HEK293 (cell line): ENCODE data around the gene TRIAP1.
"Not testable (repeated sequence)": the region's sequence is repeated elsewhere in the genome, so short reads cannot be mapped to it uniquely, and the experiment has no call there.

Experiments
- CTCF ChIA-PET: fragments of 350-600 bp; formaldehyde crosslinking; extraction: SDS; loops from one replicate; lab custom pipeline; 2021; ENCODE audit warnings: antibody characterized with exemption; lab: Yijun Ruan, JAX
- POLR2A ChIA-PET: fragments of 300-600 bp; formaldehyde crosslinking; extraction: SDS; loops from one replicate; lab custom pipeline; 2020; ENCODE audit warnings: antibody characterized with exemption, inconsistent platforms; lab: Yijun Ruan, JAX
- H3K27ac ChIP-seq: fragments of 200-500 bp; sonication (Bioruptor generic); 2 replicates; pipeline ENCODE4 v1.5.1; 2014; ENCODE audit warnings: low read depth, low read length, control low read depth, inconsistent platforms; ENCODE audit errors: extremely low read depth
- H3K36me3 ChIP-seq, 2 experiments: fragments of 200-500 bp in 1 of 2; sonication (Bioruptor generic) in 1 of 2; 1 replicate in 1 of 2; 2 replicates in 1 of 2; pipeline ENCODE4 v1.5.1; 2014 to 2017; ENCODE audit warnings: inconsistent platforms in 2 of 2, low read length in 2 of 2; ENCODE audit not compliant: control insufficient read depth in 2 of 2, insufficient read depth in 1 of 2
- H3K4me1 ChIP-seq: fragments of 200-500 bp; sonication (Bioruptor generic); 2 replicates; pipeline ENCODE4 v1.5.1; 2014; ENCODE audit warnings: mild to moderate bottlenecking, low read length, inconsistent platforms; ENCODE audit not compliant: control insufficient read depth, insufficient read depth
- H3K4me3 ChIP-seq: 2 replicates; pipeline ENCODE4 v1.5.1; 2011; ENCODE audit warnings: low read depth, mild to moderate bottlenecking, control low read depth, low read length, moderate library complexity
- H3K9me3 ChIP-seq: fragments of 200-500 bp; sonication (Bioruptor generic); 2 replicates; pipeline ENCODE4 v1.5.1; 2014; ENCODE audit warnings: low read depth, low read length, inconsistent platforms; ENCODE audit not compliant: control insufficient read depth, insufficient read depth
- BCL11A ChIP-seq: fragments of 450-650 bp; formaldehyde crosslinking; IDR thresholded peaks from 2 replicates; pipeline ENCODE4 v1.5.1; 2016; ENCODE audit warnings: low read depth, missing biosample characterization, missing genetic modification characterization
- IKZF3 ChIP-seq: fragments of 450-650 bp; IDR thresholded peaks from 2 replicates; pipeline ENCODE4 v1.5.0; 2018; ENCODE audit warnings: missing biosample characterization, mild to moderate bottlenecking, missing genetic modification characterization, moderate library complexity
- ZNF121 ChIP-seq: fragments of 450-650 bp; formaldehyde crosslinking; IDR thresholded peaks from 2 replicates; pipeline ENCODE4 v1.5.1; 2016; ENCODE audit warnings: missing biosample characterization, missing genetic modification characterization
- ZNF157 ChIP-seq: fragments of 450-650 bp; formaldehyde crosslinking; IDR thresholded peaks from 2 replicates; pipeline ENCODE4 v1.5.1; 2016; ENCODE audit warnings: missing biosample characterization, missing genetic modification characterization
- ZNF169 ChIP-seq: fragments of 450-650 bp; formaldehyde crosslinking; IDR thresholded peaks from 2 replicates; pipeline ENCODE4 v1.5.1; 2016; ENCODE audit warnings: missing biosample characterization, missing genetic modification characterization
- ZNF175 ChIP-seq: fragments of 450-650 bp; formaldehyde crosslinking; IDR thresholded peaks from 2 replicates; pipeline ENCODE4 v1.5.1; 2016; ENCODE audit warnings: missing biosample characterization, missing genetic modification characterization
- ZNF202 ChIP-seq: fragments of 450-650 bp; formaldehyde crosslinking; IDR thresholded peaks from 2 replicates; pipeline ENCODE4 v1.5.1; 2016; ENCODE audit warnings: missing biosample characterization, missing genetic modification characterization, borderline replicate concordance
- ZNF302 ChIP-seq: fragments of 450-650 bp; formaldehyde crosslinking; IDR thresholded peaks from 2 replicates; pipeline ENCODE4 v1.5.1; 2016; ENCODE audit warnings: missing biosample characterization, missing genetic modification characterization, low read depth
- ZNF391 ChIP-seq: fragments of 450-650 bp; formaldehyde crosslinking; IDR thresholded peaks from 2 replicates; pipeline ENCODE4 v1.5.1; 2016; ENCODE audit warnings: low read depth, missing biosample characterization, missing genetic modification characterization, borderline replicate concordance
- ZNF394 ChIP-seq: fragments of 450-650 bp; formaldehyde crosslinking; IDR thresholded peaks from 2 replicates; pipeline ENCODE4 v1.5.1; 2016; ENCODE audit warnings: missing biosample characterization, missing genetic modification characterization, mild to moderate bottlenecking, moderate library complexity, borderline replicate concordance
- ZNF501 ChIP-seq: fragments of 450-650 bp; formaldehyde crosslinking; IDR thresholded peaks from 2 replicates; pipeline ENCODE4 v1.5.1; 2016; ENCODE audit warnings: missing biosample characterization, missing genetic modification characterization
- ZNF555 ChIP-seq: fragments of 450-650 bp; formaldehyde crosslinking; conservative IDR thresholded peaks from 2 replicates; pipeline ENCODE4 v1.5.1; 2017; ENCODE audit warnings: missing biosample characterization, mild to moderate bottlenecking, missing genetic modification characterization, inconsistent platforms
- ZNF621 ChIP-seq: fragments of 450-650 bp; formaldehyde crosslinking; IDR thresholded peaks from 2 replicates; pipeline ENCODE4 v1.5.1; 2017; ENCODE audit warnings: missing biosample characterization, missing genetic modification characterization
- ZNF623 ChIP-seq: fragments of 450-650 bp; formaldehyde crosslinking; IDR thresholded peaks from 2 replicates; pipeline ENCODE4 v1.5.1; 2016; ENCODE audit warnings: missing biosample characterization, missing genetic modification characterization
- ZNF658 ChIP-seq: fragments of 450-650 bp; formaldehyde crosslinking; IDR thresholded peaks from 2 replicates; pipeline ENCODE4; 2016; ENCODE audit warnings: missing biosample characterization, missing genetic modification characterization
- ZXDB ChIP-seq: fragments of 450-650 bp; formaldehyde crosslinking; IDR thresholded peaks from 2 replicates; pipeline ENCODE4 v1.5.1; 2016; ENCODE audit warnings: missing biosample characterization, missing genetic modification characterization
- TF ChIP-seq, protein P1 (sequence below): fragments of 450-650 bp; formaldehyde crosslinking; IDR thresholded peaks from 2 replicates; pipeline ENCODE4 v1.5.1; 2017; ENCODE audit warnings: missing biosample characterization, missing genetic modification characterization
- TF ChIP-seq, protein P2 (sequence below): fragments of 450-650 bp; formaldehyde crosslinking; IDR thresholded peaks from 2 replicates; pipeline ENCODE4 v1.5.1; 2016; ENCODE audit warnings: missing biosample characterization, missing genetic modification characterization
- TF ChIP-seq, protein P3 (sequence below): fragments of 450-650 bp; formaldehyde crosslinking; conservative IDR thresholded peaks from 2 replicates; pipeline ENCODE4 v1.5.1; 2016; ENCODE audit warnings: low read depth, missing biosample characterization, missing genetic modification characterization

TRIAP1 gene

GRCh38 chr12:120487552-120487951 is 41.4 kb upstream of the TRIAP1 start:
- not testable (repeated sequence) for H3K27ac ChIP-seq
- POLR2A ChIA-PET = interaction anchor here (1.0 kb wide), 1 partner anchor 9 kb away, joined by 3 read pairs; no protein-coding TSS in a partner anchor

GRCh38 chr12:120485961-120486881 is 40.0 kb upstream of the TRIAP1 start:
- TF ChIP-seq ZNF121 (peak; percentile 96), ZNF391 (no peak), ZNF157 (tag by site-specific recombination) (no peak)
- TF ChIP-seq, protein P1, sequence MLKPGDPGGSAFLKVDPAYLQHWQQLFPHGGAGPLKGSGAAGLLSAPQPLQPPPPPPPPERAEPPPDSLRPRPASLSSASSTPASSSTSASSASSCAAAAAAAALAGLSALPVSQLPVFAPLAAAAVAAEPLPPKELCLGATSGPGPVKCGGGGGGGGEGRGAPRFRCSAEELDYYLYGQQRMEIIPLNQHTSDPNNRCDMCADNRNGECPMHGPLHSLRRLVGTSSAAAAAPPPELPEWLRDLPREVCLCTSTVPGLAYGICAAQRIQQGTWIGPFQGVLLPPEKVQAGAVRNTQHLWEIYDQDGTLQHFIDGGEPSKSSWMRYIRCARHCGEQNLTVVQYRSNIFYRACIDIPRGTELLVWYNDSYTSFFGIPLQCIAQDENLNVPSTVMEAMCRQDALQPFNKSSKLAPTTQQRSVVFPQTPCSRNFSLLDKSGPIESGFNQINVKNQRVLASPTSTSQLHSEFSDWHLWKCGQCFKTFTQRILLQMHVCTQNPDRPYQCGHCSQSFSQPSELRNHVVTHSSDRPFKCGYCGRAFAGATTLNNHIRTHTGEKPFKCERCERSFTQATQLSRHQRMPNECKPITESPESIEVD (tag by site-specific recombination) = 0 out of 2 replicates have a peak, but pooled peaks have one; percentile 22
- CTCF ChIA-PET = interaction anchor here (0.7 kb wide), 1 partner anchor 14 kb away, joined by 3 read pairs; no protein-coding TSS in a partner anchor
- peaks cover 0 to 17% of the 10 kb centered on the region in 2 experiments; a peak in 2 of 3 replicates for H3K36me3 ChIP-seq
- H3K4me3 ChIP-seq = no peak overlapping the region
- no peak overlapping the region for H3K27ac ChIP-seq
- H3K9me3 ChIP-seq = no peaks in the 10 kb centered on the region
- POLR2A ChIA-PET = interaction anchor here (1.0 kb wide), 2 partner anchors 10 to 11 kb away, joined by 4 to 5 read pairs; partner anchors contain the start of gene DYNLL1
- H3K4me1 ChIP-seq = no peaks in the 10 kb centered on the region; the same call in 1 of the 2 replicates

More at GRCh38 chr12:120487552-120487951, 41.4 kb upstream of the TRIAP1 start:
- CTCF ChIA-PET = interaction anchor here (0.6 kb wide), 2 partner anchors 19 to 94 kb away, joined by 3 read pairs; no protein-coding TSS in a partner anchor
- peaks cover 0 to 13% of the 10 kb centered on the region in 2 experiments; a peak in 2 of 3 replicates for H3K36me3 ChIP-seq
- not testable (repeated sequence) for H3K4me1 ChIP-seq, H3K4me3 ChIP-seq, H3K9me3 ChIP-seq

DNA sequence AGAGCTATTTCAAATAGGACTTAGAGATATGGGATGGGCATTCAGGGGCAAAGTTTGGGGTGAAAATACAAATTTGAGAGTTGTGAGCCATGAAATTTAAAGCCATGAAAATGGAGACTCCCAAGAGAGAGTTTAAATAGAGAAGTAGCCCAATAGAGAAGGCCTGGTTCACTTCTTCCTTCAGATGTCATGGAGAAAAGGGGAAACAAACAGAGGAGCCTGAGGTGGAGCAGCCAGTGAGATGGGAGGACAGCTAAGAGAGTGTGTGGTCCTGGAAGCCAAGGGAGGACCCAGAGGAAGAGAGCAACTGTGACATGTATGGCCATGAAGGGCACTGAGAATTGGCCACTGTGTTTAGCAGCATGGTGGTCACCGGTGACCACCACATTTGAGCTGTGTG is 37.4 kb upstream of the TRIAP1 start:
- Histone ChIP-seq H3K4me3 (no peak overlapping the region), H3K27ac (no peak overlapping the region), H3K4me1 (no peaks in the 10 kb centered on the region), H3K36me3 (peaks cover 0 to 11% of the 10 kb centered on the region in 2 experiments; a peak in 2 of 3 replicates)
- ChIA-PET POLR2A (interaction anchor here (0.6 to 2.6 kb wide), 2 partner anchors 9 to 13 kb away, joined by 3 to 10 read pairs; partner anchors contain the start of gene DYNLL1), CTCF (interaction anchor here (0.8 kb wide), 2 partner anchors 20 to 126 kb away, joined by 3 to 4 read pairs; no protein-coding TSS in a partner anchor)
- TF ChIP-seq ZNF555 (tag by site-specific recombination) (no peak), BCL11A (no peak), ZNF302 (tag by site-specific recombination) (no peak), ZNF394 (tag by site-specific recombination) (no peak), ZXDB (tag by site-specific recombination) (no peak), ZNF621 (tag by site-specific recombination) (no peak), ZNF658 (tag by site-specific recombination) (no peak), ZNF169 (tag by site-specific recombination) (no peak), ZNF202 (tag by site-specific recombination) (no peak), IKZF3 (tag by site-specific recombination) (no peak), ZNF623 (no peak), ZNF501 (tag by site-specific recombination) (no peak), ZNF175 (tag by site-specific recombination) (no peak)
- TF ChIP-seq, protein P2, sequence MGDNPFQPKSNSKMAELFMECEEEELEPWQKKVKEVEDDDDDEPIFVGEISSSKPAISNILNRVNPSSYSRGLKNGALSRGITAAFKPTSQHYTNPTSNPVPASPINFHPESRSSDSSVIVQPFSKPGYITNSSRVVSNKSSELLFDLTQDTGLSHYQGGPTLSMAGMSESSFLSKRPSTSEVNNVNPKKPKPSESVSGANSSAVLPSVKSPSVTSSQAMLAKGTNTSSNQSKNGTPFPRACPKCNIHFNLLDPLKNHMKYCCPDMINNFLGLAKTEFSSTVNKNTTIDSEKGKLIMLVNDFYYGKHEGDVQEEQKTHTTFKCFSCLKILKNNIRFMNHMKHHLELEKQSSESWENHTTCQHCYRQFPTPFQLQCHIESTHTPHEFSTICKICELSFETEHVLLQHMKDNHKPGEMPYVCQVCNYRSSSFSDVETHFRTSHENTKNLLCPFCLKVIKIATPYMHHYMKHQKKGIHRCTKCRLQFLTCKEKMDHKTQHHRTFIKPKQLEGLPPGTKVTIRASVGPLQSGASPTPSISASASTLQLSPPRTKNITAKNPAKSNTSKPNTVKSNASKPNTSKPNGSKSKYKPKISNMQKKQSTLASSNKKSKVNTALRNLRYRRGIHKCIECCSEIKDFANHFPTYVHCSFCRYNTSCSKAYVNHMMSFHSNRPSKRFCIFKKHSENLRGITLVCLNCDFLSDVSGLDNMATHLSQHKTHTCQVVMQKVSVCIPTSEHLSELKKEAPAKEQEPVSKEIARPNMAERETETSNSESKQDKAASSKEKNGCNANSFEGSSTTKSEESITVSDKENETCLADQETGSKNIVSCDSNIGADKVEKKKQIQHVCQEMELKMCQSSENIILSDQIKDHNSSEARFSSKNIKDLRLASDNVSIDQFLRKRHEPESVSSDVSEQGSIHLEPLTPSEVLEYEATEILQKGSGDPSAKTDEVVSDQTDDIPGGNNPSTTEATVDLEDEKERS = no peak
- TF ChIP-seq, protein P3, sequence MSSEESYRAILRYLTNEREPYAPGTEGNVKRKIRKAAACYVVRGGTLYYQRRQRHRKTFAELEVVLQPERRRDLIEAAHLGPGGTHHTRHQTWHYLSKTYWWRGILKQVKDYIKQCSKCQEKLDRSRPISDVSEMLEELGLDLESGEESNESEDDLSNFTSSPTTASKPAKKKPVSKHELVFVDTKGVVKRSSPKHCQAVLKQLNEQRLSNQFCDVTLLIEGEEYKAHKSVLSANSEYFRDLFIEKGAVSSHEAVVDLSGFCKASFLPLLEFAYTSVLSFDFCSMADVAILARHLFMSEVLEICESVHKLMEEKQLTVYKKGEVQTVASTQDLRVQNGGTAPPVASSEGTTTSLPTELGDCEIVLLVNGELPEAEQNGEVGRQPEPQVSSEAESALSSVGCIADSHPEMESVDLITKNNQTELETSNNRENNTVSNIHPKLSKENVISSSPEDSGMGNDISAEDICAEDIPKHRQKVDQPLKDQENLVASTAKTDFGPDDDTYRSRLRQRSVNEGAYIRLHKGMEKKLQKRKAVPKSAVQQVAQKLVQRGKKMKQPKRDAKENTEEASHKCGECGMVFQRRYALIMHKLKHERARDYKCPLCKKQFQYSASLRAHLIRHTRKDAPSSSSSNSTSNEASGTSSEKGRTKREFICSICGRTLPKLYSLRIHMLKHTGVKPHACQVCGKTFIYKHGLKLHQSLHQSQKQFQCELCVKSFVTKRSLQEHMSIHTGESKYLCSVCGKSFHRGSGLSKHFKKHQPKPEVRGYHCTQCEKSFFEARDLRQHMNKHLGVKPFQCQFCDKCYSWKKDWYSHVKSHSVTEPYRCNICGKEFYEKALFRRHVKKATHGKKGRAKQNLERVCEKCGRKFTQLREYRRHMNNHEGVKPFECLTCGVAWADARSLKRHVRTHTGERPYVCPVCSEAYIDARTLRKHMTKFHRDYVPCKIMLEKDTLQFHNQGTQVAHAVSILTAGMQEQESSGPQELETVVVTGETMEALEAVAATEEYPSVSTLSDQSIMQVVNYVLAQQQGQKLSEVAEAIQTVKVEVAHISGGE = no peak
- TF ChIP-seq, all 188 proteins: peak for 0
- no peaks in the 10 kb centered on the region for H3K9me3 ChIP-seq
